Measurements from ENCODE around the gene TRIO.

TRIO gene

GRCh38 chr5:14297697-14298096 lies 154.6 kb downstream of the TRIO start:
- no peak for DNase-seq (ENCODE audit: low read depth)

GRCh38 chr5:14298126-14298847 lies 155.1 kb downstream of the TRIO start:
- DNase-seq (ENCODE audit: low read depth), result no peak

GRCh38 chr5:14299666-14300065 lies 156.5 kb downstream of the TRIO start:
- no peak for DNase-seq (ENCODE audit: low read depth)

GRCh38 chr5:14301186-14301585 lies 158.0 kb downstream of the TRIO start:
- DNase-seq (ENCODE audit: low read depth), result no peak

GRCh38 chr5:14302330-14302729 lies 159.2 kb downstream of the TRIO start:
- DNase-seq (ENCODE audit: low read depth), result no peak

- DNase-seq (ENCODE audit: low read depth), result no peak
Measured at GRCh38 chr5:14305045-14305444, 161.9 kb downstream of the TRIO start.

- DNase-seq (ENCODE audit: low read depth), result no peak
Measured at GRCh38 chr5:14306329-14306815, 163.2 kb downstream of the TRIO start.

- DNase-seq (ENCODE audit: low read depth), result no peak
Measured at GRCh38 chr5:14308384-14309154, 165.4 kb downstream of the TRIO start.

GRCh38 chr5:14309199-14309598 lies 166.1 kb downstream of the TRIO start:
- DNase-seq (ENCODE audit: low read depth), result no peak

GRCh38 chr5:14309878-14310531 lies 166.9 kb downstream of the TRIO start:
- no peak for DNase-seq (ENCODE audit: low read depth)

- DNase-seq (ENCODE audit: low read depth), result no peak
Measured at GRCh38 chr5:14310901-14311300, 167.8 kb downstream of the TRIO start.

- DNase-seq (ENCODE audit: low read depth), result no peak
Measured at GRCh38 chr5:14313986-14314690, 171.0 kb downstream of the TRIO start.

GRCh38 chr5:14316471-14316870 lies 173.3 kb downstream of the TRIO start:
- no peak for DNase-seq (ENCODE audit: low read depth)

GRCh38 chr5:14319102-14319501 lies 176.0 kb downstream of the TRIO start:
- DNase-seq (ENCODE audit: low read depth), result no peak

GRCh38 chr5:14321936-14322335 lies 178.8 kb downstream of the TRIO start:
- DNase-seq (ENCODE audit: low read depth), result no peak

- DNase-seq (ENCODE audit: low read depth), result no peak
Measured at GRCh38 chr5:14322437-14323187, 179.5 kb downstream of the TRIO start.

- no peak for DNase-seq (ENCODE audit: low read depth)
Measured at GRCh38 chr5:14323466-14323865, 180.3 kb downstream of the TRIO start.

- no peak for DNase-seq (ENCODE audit: low read depth)
Measured at GRCh38 chr5:14325369-14325768, 182.2 kb downstream of the TRIO start.

GRCh38 chr5:14326035-14326903 lies 183.1 kb downstream of the TRIO start:
- no peak for DNase-seq (ENCODE audit: low read depth)

GRCh38 chr5:14327624-14328023 lies 184.5 kb downstream of the TRIO start:
- DNase-seq (ENCODE audit: low read depth), result no peak

GRCh38 chr5:14328144-14328543 lies 185.0 kb downstream of the TRIO start:
- DNase-seq (ENCODE audit: low read depth), result no peak
